D341Med (cell line): Measurements from ENCODE around the gene NTN4.
"Not testable (repeated sequence)": the region's sequence is repeated elsewhere in the genome, so short reads cannot be mapped to it uniquely, and the experiment has no call there.

Source experiments
- DNase-seq: peaks from one replicate; pipeline ENCODE4 v3.0.0; 2012; ENCODE audit warnings: low spot score

NTN4 gene

GRCh38 chr12:95654665-95655064 lies 135.9 kb downstream of the NTN4 start:
- DNase-seq = not testable (repeated sequence)

GRCh38 chr12:95653771-95654546 lies 136.6 kb downstream of the NTN4 start:
- no peak for DNase-seq

- DNase-seq = no peak
Measured at GRCh38 chr12:95651681-95652080, 138.9 kb downstream of the NTN4 start.

- DNase-seq = no peak
Measured at GRCh38 chr12:95648990-95649791, 141.4 kb downstream of the NTN4 start.

GRCh38 chr12:95646781-95647190 lies 143.8 kb downstream of the NTN4 start:
- DNase-seq = no peak

- DNase-seq = no peak
Measured at GRCh38 chr12:95643256-95643655, 147.3 kb downstream of the NTN4 start.

GRCh38 chr12:95642583-95642982 lies 148.0 kb downstream of the NTN4 start:
- DNase-seq = no peak

- no peak for DNase-seq
Measured at GRCh38 chr12:95641299-95641952, 149.1 kb downstream of the NTN4 start.

GRCh38 chr12:95640516-95640915 lies 150.0 kb downstream of the NTN4 start:
- DNase-seq = no peak

- DNase-seq = no peak
Measured at GRCh38 chr12:95637471-95638155, 153.0 kb downstream of the NTN4 start.

- no peak for DNase-seq
Measured at GRCh38 chr12:95637010-95637409, 153.6 kb downstream of the NTN4 start.

GRCh38 chr12:95634622-95635621 lies 155.6 kb downstream of the NTN4 start:
- DNase-seq = no peak

- no peak for DNase-seq
Measured at GRCh38 chr12:95633732-95634465, 156.7 kb downstream of the NTN4 start.

GRCh38 chr12:95633049-95633731 lies 157.4 kb downstream of the NTN4 start:
- DNase-seq = no peak

- DNase-seq = no peak
Measured at GRCh38 chr12:95630496-95630895, 160.1 kb downstream of the NTN4 start.

- no peak for DNase-seq
Measured at GRCh38 chr12:95629392-95629791, 161.2 kb downstream of the NTN4 start.

GRCh38 chr12:95626854-95627253 lies 163.7 kb downstream of the NTN4 start:
- no peak for DNase-seq

- DNase-seq = no peak
Measured at GRCh38 chr12:95625012-95625411, 165.6 kb downstream of the NTN4 start.

- DNase-seq = no peak
Measured at GRCh38 chr12:95624589-95624988, 166.0 kb downstream of the NTN4 start.
